HEK293 (cell line): Measurements from ENCODE around the gene HOXA6.
A peak's percentile ranks its signal among the peaks of the same experiment; 100 is the strongest.

Source experiments
- CTCF ChIA-PET: fragments of 350-600 bp; formaldehyde crosslinking; extraction: SDS; loops from one replicate; lab custom pipeline; 2021; ENCODE audit warnings: antibody characterized with exemption; lab: Yijun Ruan, JAX
- POLR2A ChIA-PET: fragments of 300-600 bp; formaldehyde crosslinking; extraction: SDS; loops from one replicate; lab custom pipeline; 2020; ENCODE audit warnings: antibody characterized with exemption, inconsistent platforms; lab: Yijun Ruan, JAX
- H3K27ac ChIP-seq: fragments of 200-500 bp; sonication (Bioruptor generic); 2 replicates; pipeline ENCODE4 v1.5.1; 2014; ENCODE audit warnings: low read depth, low read length, control low read depth, inconsistent platforms; ENCODE audit errors: extremely low read depth
- H3K36me3 ChIP-seq, 2 experiments: fragments of 200-500 bp in 1 of 2; sonication (Bioruptor generic) in 1 of 2; 1 replicate in 1 of 2; 2 replicates in 1 of 2; pipeline ENCODE4 v1.5.1; 2014 to 2017; ENCODE audit warnings: inconsistent platforms in 2 of 2, low read length in 2 of 2; ENCODE audit not compliant: control insufficient read depth in 2 of 2, insufficient read depth in 1 of 2
- H3K4me1 ChIP-seq: fragments of 200-500 bp; sonication (Bioruptor generic); 2 replicates; pipeline ENCODE4 v1.5.1; 2014; ENCODE audit warnings: mild to moderate bottlenecking, low read length, inconsistent platforms; ENCODE audit not compliant: control insufficient read depth, insufficient read depth
- H3K4me3 ChIP-seq: 2 replicates; pipeline ENCODE4 v1.5.1; 2011; ENCODE audit warnings: low read depth, mild to moderate bottlenecking, control low read depth, low read length, moderate library complexity
- H3K9me3 ChIP-seq: fragments of 200-500 bp; sonication (Bioruptor generic); 2 replicates; pipeline ENCODE4 v1.5.1; 2014; ENCODE audit warnings: low read depth, low read length, inconsistent platforms; ENCODE audit not compliant: control insufficient read depth, insufficient read depth
- BCL11A ChIP-seq: fragments of 450-650 bp; formaldehyde crosslinking; IDR thresholded peaks from 2 replicates; pipeline ENCODE4 v1.5.1; 2016; ENCODE audit warnings: low read depth, missing biosample characterization, missing genetic modification characterization
- EGR2 ChIP-seq: fragments of 450-650 bp; formaldehyde crosslinking; IDR thresholded peaks from 2 replicates; pipeline ENCODE4 v1.5.1; 2016; ENCODE audit warnings: low read depth, missing biosample characterization, missing genetic modification characterization
- KLF1 ChIP-seq: fragments of 450-650 bp; formaldehyde crosslinking; IDR thresholded peaks from 2 replicates; pipeline ENCODE4 v1.5.1; 2016; ENCODE audit warnings: missing biosample characterization, missing genetic modification characterization
- SETDB1 ChIP-seq: IDR thresholded peaks from one replicate; pipeline ENCODE4 v1.6.1; 2017; ENCODE audit warnings: mild to moderate bottlenecking, low read length, moderate library complexity, mixed read lengths; ENCODE audit not compliant: insufficient read length
- SP2 ChIP-seq: fragments of 450-650 bp; formaldehyde crosslinking; IDR thresholded peaks from 2 replicates; pipeline ENCODE4 v1.5.1; 2016; ENCODE audit warnings: missing biosample characterization, missing genetic modification characterization
- SP7 ChIP-seq: fragments of 450-650 bp; formaldehyde crosslinking; IDR thresholded peaks from 2 replicates; pipeline ENCODE4 v1.5.1; 2016; ENCODE audit warnings: missing biosample characterization, missing genetic modification characterization
- ZFHX2 ChIP-seq: fragments of 450-650 bp; formaldehyde crosslinking; conservative IDR thresholded peaks from 2 replicates; pipeline ENCODE4 v1.5.1; 2016; ENCODE audit warnings: missing biosample characterization, missing genetic modification characterization
- ZNF202 ChIP-seq: fragments of 450-650 bp; formaldehyde crosslinking; IDR thresholded peaks from 2 replicates; pipeline ENCODE4 v1.5.1; 2016; ENCODE audit warnings: missing biosample characterization, missing genetic modification characterization, borderline replicate concordance
- ZNF366 ChIP-seq: fragments of 450-650 bp; formaldehyde crosslinking; conservative IDR thresholded peaks from 2 replicates; pipeline ENCODE4 v1.5.1; 2016; ENCODE audit warnings: missing biosample characterization, missing genetic modification characterization
- ZNF571 ChIP-seq: fragments of 450-650 bp; formaldehyde crosslinking; IDR thresholded peaks from 2 replicates; pipeline ENCODE4 v1.5.0; 2017; ENCODE audit warnings: missing biosample characterization, missing genetic modification characterization
- TF ChIP-seq, protein P1 (sequence below): fragments of 450-650 bp; formaldehyde crosslinking; IDR thresholded peaks from 2 replicates; pipeline ENCODE4 v1.5.1; 2016; ENCODE audit warnings: missing biosample characterization, missing genetic modification characterization
- TF ChIP-seq, protein P2 (sequence below): fragments of 450-650 bp; formaldehyde crosslinking; IDR thresholded peaks from 2 replicates; pipeline ENCODE4 v1.5.1; 2016; ENCODE audit warnings: missing biosample characterization, missing genetic modification characterization, borderline replicate concordance
- TF ChIP-seq, protein P3 (sequence below): fragments of 450-650 bp; formaldehyde crosslinking; IDR thresholded peaks from 2 replicates; pipeline ENCODE4 v1.5.1; 2016; ENCODE audit warnings: missing biosample characterization, missing genetic modification characterization, borderline replicate concordance
- TF ChIP-seq, protein P4 (sequence below): fragments of 450-650 bp; formaldehyde crosslinking; IDR thresholded peaks from 2 replicates; pipeline ENCODE4 v1.5.0; 2017; ENCODE audit warnings: missing biosample characterization, missing genetic modification characterization, borderline replicate concordance
- TF ChIP-seq, protein P5 (sequence below): fragments of 450-650 bp; formaldehyde crosslinking; conservative IDR thresholded peaks from 2 replicates; pipeline ENCODE4 v1.5.1; 2016; ENCODE audit warnings: low read depth, missing biosample characterization, missing genetic modification characterization

Gene HOXA6

DNA sequence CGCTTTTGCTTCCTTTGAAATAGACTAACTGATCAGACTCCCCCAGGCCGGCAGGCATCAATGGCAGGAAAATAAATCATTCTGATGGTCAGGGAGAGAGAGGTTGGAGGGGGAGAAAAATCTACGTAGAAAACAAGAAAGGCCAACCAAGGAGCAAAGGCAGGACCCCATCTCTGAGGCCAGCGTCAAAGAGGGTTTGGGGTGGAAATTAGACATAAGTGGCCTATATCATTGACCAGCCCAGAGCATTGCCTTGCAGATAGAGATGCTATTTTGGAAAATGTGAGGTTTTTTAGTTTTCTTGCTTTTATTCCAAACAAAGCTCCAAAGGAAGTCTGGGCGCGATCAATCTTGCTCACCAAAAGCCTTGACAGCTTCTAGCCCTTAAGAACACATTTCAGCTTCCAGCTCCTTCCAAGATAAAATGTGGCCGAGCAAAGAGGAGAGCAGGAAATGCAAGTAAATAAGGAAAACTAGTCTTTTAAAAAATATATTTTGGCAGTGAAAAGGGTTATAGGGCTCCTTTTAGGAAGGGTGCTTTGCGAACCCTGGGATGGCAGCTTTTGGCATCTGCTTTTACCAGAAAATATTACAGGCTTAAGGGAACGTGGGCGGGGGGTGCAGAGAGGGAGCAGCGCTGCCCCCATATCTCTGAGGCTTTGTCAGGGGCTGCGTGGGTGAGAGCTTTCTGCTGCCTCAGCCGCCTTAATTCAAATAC, 43.1 kb downstream of the HOXA6 start:
- ChIA-PET CTCF (interaction anchor here (1.0 to 1.9 kb wide), 2 partner anchors 8 to 242 kb away, joined by 3 to 11 read pairs; partner anchors contain the start of gene HOXA1), POLR2A (interaction anchor here (0.5 to 2.0 kb wide), 5 partner anchors 8 to 633 kb away, joined by 3 to 8 read pairs (median 4); partner anchors contain the start of gene HOXA1)
- peaks cover 19 to 40% of the 10 kb centered on the region in 2 experiments for H3K36me3 ChIP-seq
- TF ChIP-seq ZNF571 (tag by site-specific recombination) = no peak
- peak; percentile 82 for TF ChIP-seq ZFHX2 (tag by site-specific recombination)
- TF ChIP-seq, protein P1, sequence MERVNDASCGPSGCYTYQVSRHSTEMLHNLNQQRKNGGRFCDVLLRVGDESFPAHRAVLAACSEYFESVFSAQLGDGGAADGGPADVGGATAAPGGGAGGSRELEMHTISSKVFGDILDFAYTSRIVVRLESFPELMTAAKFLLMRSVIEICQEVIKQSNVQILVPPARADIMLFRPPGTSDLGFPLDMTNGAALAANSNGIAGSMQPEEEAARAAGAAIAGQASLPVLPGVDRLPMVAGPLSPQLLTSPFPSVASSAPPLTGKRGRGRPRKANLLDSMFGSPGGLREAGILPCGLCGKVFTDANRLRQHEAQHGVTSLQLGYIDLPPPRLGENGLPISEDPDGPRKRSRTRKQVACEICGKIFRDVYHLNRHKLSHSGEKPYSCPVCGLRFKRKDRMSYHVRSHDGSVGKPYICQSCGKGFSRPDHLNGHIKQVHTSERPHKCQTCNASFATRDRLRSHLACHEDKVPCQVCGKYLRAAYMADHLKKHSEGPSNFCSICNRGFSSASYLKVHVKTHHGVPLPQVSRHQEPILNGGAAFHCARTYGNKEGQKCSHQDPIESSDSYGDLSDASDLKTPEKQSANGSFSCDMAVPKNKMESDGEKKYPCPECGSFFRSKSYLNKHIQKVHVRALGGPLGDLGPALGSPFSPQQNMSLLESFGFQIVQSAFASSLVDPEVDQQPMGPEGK (tag by site-specific recombination) = no peak
- TF ChIP-seq, protein P2, sequence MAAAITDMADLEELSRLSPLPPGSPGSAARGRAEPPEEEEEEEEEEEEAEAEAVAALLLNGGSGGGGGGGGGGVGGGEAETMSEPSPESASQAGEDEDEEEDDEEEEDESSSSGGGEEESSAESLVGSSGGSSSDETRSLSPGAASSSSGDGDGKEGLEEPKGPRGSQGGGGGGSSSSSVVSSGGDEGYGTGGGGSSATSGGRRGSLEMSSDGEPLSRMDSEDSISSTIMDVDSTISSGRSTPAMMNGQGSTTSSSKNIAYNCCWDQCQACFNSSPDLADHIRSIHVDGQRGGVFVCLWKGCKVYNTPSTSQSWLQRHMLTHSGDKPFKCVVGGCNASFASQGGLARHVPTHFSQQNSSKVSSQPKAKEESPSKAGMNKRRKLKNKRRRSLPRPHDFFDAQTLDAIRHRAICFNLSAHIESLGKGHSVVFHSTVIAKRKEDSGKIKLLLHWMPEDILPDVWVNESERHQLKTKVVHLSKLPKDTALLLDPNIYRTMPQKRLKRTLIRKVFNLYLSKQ (tag by site-specific recombination) = no peak
- TF ChIP-seq, protein P3, sequence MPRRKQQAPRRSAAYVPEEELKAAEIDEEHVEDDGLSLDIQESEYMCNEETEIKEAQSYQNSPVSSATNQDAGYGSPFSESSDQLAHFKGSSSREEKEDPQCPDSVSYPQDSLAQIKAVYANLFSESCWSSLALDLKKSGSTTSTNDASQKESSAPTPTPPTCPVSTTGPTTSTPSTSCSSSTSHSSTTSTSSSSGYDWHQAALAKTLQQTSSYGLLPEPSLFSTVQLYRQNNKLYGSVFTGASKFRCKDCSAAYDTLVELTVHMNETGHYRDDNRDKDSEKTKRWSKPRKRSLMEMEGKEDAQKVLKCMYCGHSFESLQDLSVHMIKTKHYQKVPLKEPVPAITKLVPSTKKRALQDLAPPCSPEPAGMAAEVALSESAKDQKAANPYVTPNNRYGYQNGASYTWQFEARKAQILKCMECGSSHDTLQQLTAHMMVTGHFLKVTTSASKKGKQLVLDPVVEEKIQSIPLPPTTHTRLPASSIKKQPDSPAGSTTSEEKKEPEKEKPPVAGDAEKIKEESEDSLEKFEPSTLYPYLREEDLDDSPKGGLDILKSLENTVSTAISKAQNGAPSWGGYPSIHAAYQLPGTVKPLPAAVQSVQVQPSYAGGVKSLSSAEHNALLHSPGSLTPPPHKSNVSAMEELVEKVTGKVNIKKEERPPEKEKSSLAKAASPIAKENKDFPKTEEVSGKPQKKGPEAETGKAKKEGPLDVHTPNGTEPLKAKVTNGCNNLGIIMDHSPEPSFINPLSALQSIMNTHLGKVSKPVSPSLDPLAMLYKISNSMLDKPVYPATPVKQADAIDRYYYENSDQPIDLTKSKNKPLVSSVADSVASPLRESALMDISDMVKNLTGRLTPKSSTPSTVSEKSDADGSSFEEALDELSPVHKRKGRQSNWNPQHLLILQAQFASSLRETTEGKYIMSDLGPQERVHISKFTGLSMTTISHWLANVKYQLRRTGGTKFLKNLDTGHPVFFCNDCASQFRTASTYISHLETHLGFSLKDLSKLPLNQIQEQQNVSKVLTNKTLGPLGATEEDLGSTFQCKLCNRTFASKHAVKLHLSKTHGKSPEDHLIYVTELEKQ (tag by site-specific recombination) = no peak
- TF ChIP-seq EGR2 (tag by site-specific recombination) = peak; percentile 72
- no peak overlapping the region for H3K4me3 ChIP-seq
- no peaks in the 10 kb centered on the region for H3K9me3 ChIP-seq
- no peaks in the 10 kb centered on the region for H3K4me1 ChIP-seq
- H3K27ac ChIP-seq = no peak overlapping the region

DNA sequence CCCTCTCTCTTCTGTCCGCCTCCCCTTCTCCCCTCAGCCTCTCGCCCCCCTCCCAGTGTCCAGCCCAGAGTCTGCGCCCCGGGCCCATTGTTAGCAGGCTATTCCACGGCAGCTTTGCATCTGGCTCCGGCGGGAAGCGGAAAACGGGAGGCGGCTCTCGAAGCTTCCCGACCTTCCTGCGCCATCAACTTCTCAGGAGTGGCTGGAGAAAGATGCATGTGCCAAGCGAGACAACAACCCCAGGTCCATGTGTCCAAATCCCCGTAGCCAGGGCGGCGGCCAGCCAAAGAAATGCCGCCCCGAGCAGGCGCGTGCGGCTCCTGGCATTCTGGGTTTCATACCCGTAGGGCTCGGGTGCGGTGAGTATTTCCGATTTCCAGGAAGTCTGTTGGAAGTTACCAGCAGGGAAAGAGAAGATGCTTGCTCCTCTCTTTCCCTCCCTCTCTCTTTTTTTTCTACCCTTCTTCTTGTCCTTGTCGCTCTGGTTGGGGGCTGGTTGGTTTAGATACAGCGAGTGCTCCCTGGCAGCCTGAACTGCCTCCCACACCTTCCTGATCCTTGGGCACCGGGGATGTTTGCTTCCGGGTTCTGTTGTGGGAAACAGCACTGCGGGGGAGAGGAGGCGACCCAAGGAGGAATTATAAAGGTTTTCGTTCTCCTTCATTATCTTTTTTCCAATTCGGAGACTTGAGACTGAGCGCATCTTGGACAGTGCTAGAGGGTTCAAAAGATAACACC, 43.9 kb downstream of the HOXA6 start:
- H3K9me3 ChIP-seq = no peaks in the 10 kb centered on the region
- H3K4me3 ChIP-seq = no peak overlapping the region
- H3K36me3 ChIP-seq = peaks cover 20 to 39% of the 10 kb centered on the region in 2 experiments
- no peak for TF ChIP-seq SP7 (tag by site-specific recombination)
- TF ChIP-seq SETDB1 = no peak
- TF ChIP-seq BCL11A = no peak
- TF ChIP-seq KLF1 (tag by site-specific recombination) = no peak
- TF ChIP-seq ZFHX2 (tag by site-specific recombination) = peak; percentile 37; the same call in 1 of the 2 replicates
- TF ChIP-seq ZNF202 (tag by site-specific recombination) = 0 out of 2 replicates have a peak, but pooled peaks have one; percentile 60
- TF ChIP-seq, protein P4, sequence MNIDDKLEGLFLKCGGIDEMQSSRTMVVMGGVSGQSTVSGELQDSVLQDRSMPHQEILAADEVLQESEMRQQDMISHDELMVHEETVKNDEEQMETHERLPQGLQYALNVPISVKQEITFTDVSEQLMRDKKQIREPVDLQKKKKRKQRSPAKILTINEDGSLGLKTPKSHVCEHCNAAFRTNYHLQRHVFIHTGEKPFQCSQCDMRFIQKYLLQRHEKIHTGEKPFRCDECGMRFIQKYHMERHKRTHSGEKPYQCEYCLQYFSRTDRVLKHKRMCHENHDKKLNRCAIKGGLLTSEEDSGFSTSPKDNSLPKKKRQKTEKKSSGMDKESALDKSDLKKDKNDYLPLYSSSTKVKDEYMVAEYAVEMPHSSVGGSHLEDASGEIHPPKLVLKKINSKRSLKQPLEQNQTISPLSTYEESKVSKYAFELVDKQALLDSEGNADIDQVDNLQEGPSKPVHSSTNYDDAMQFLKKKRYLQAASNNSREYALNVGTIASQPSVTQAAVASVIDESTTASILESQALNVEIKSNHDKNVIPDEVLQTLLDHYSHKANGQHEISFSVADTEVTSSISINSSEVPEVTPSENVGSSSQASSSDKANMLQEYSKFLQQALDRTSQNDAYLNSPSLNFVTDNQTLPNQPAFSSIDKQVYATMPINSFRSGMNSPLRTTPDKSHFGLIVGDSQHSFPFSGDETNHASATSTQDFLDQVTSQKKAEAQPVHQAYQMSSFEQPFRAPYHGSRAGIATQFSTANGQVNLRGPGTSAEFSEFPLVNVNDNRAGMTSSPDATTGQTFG (tag by site-specific recombination) = no peak
- TF ChIP-seq, protein P5, sequence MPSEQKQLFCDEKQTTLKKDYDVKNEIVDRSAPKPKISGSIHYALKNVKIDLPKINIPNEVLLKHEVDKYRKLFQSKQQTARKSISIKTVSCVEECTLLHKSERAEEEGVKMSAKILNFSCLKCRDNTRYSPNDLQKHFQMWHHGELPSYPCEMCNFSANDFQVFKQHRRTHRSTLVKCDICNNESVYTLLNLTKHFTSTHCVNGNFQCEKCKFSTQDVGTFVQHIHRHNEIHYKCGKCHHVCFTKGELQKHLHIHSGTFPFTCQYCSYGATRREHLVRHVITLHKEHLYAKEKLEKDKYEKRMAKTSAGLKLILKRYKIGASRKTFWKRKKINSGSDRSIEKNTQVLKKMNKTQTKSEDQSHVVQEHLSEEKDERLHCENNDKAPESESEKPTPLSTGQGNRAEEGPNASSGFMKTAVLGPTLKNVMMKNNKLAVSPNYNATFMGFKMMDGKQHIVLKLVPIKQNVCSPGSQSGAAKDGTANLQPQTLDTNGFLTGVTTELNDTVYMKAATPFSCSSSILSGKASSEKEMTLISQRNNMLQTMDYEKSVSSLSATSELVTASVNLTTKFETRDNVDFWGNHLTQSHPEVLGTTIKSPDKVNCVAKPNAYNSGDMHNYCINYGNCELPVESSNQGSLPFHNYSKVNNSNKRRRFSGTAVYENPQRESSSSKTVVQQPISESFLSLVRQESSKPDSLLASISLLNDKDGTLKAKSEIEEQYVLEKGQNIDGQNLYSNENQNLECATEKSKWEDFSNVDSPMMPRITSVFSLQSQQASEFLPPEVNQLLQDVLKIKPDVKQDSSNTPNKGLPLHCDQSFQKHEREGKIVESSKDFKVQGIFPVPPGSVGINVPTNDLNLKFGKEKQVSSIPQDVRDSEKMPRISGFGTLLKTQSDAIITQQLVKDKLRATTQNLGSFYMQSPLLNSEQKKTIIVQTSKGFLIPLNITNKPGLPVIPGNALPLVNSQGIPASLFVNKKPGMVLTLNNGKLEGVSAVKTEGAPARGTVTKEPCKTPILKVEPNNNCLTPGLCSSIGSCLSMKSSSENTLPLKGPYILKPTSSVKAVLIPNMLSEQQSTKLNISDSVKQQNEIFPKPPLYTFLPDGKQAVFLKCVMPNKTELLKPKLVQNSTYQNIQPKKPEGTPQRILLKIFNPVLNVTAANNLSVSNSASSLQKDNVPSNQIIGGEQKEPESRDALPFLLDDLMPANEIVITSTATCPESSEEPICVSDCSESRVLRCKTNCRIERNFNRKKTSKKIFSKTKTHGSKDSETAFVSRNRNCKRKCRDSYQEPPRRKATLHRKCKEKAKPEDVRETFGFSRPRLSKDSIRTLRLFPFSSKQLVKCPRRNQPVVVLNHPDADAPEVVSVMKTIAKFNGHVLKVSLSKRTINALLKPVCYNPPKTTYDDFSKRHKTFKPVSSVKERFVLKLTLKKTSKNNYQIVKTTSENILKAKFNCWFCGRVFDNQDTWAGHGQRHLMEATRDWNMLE (tag by site-specific recombination) = no peak
- peak; percentile 40; the same call in 1 of the 2 replicates for TF ChIP-seq ZNF366 (tag by site-specific recombination)
- no peak for TF ChIP-seq SP2 (tag by site-specific recombination)
- CTCF ChIA-PET = no interaction called here
- POLR2A ChIA-PET = no interaction called here
- peaks cover under 1% of the 10 kb centered on the region; the same call in 1 of the 2 replicates for H3K4me1 ChIP-seq
- no peak overlapping the region for H3K27ac ChIP-seq
